ENCODE results near the gene CDC42.

CDC42 gene

DNA sequence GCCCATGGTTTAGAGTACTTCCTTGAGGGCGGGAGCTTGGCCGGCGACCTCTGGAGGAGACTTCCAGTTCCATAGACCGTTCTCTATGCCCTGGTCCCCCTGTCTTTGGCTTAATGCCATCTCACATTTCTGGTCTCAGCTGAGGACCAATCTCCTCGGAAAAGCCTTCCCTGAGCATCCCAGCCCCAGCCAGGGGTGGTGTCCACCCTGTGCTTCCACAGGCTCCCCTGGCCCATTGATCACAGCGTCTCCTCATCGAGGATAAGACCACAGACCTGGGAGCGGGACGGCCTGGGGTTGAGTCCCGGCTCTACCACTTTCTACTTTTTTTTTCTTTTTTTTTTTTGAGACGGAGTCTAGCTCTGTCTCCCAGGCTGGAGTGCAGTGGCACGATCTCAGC is 75.9 kb downstream of the CDC42 start:
- no peak for DNase-seq (ENCODE audit: low read depth, low spot score)

DNA sequence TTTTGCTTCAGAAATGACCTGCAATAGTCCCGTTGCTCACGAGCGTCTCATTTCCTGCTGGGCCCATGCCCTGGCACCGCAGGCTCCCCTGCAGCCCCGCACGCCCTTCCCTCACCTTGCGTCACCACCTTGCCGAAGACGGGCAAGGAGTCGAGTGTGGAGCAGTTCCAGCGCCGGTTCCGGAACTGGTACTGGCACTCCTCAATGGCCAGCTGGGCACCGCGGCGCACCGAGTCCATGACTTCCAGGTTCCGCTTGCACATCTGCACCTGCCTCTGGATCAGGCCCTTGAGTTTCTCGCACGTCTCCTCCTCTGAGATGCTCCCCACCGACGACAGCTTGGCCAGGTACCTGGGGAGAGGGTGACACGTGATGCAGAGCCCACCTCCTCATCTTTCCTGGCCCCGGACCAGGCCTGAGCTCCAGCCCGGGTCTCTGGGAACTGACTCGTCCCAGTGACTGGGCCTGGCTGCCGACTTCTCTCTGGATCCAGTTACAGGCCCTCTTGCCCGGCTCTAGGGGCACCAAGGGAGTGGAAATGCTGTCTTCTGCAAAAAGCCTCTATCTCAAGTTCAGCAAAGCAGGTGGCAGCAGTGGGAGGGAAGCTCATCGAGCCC is 77.1 kb downstream of the CDC42 start:
- DNase-seq (ENCODE audit: low read depth, low spot score), result no peak

DNA sequence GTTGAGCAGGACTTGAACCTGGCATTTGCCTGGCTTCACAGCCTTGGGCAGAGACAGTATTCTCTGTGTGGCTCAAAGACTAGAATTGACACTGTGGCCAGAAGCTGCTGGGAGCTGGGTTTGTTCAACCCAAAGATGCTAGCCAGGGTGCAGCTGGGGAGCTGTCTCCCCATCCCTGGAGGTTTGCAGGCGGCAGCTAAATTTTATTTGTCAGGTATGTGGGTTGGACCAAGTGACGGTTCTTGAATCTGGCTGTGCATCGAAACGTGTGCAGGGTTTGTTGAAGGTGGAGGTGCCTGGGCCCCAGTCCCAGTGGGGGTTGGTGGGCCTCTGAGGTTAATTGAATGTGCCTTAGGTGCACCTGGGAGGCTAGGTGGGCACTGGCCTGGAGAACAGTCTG is 78.6 kb downstream of the CDC42 start:
- no peak for DNase-seq (ENCODE audit: low read depth, low spot score)

DNA sequence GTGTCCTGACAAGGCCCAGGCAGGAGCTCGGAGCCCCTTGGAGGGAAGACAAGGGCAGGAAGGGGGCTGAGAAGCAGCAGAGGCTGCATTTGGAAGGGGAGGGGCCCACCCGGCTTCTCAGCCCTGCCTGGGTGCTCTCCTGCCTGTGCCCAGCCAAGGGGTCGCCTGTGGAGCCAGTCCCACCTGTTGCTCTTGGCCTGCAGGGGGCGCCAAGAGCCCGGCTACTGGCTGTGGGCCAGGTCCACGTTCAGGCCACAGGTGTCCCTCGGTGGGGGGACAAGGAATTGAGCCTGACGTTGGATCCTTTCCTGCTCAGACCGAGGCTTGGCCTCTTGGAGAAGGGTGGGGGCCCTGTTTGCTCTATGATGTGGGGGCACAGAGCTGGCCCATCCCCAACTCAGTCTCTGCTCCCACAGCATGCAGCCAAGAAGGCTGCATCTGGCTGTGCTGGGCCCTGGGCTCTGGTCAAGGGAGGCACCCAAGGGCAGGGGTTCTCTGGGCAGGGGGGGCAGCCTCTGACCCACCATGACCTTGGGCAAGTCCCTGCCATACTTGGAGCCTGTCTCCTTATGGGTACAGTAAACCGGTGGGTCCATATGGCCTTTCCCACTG is 79.5 kb downstream of the CDC42 start:
- DNase-seq (ENCODE audit: low read depth, low spot score), result peak; percentile 58

DNA sequence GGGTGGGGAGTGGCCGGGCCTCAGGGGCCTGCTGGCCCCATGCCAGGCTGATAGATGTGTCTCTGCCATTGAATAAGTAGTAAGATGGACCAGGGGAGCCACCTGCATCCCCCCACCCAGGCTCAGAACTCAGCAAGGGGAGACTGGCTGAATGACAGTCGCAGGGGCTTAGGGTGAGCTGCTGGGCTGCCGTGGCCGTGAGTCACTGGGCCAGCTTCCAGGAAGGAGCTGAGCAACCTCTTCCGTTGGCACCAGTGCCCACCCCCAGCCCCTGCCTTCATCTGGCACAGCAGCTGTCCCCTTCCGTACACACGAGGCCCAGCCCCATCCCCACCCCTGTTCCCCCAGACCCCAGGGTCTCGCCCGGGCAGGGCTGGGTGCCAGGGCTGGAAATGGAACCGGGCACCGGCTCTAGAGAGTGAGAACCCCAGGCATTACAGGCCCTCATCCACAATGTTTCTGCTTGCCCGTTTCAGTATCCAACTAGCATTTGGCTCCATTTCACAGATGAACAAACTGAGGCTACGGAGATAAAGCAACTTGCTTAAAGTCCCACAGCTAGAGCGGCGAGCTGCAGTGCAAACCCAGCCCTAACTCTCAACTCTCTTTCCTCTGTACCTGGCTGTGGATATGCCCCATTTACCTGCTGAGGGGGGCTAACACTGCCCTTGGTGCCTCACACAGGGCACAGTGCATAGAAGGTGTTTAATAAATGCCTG is 80.2 kb downstream of the CDC42 start:
- DNase-seq (ENCODE audit: low read depth, low spot score), result peak; percentile 93

DNA sequence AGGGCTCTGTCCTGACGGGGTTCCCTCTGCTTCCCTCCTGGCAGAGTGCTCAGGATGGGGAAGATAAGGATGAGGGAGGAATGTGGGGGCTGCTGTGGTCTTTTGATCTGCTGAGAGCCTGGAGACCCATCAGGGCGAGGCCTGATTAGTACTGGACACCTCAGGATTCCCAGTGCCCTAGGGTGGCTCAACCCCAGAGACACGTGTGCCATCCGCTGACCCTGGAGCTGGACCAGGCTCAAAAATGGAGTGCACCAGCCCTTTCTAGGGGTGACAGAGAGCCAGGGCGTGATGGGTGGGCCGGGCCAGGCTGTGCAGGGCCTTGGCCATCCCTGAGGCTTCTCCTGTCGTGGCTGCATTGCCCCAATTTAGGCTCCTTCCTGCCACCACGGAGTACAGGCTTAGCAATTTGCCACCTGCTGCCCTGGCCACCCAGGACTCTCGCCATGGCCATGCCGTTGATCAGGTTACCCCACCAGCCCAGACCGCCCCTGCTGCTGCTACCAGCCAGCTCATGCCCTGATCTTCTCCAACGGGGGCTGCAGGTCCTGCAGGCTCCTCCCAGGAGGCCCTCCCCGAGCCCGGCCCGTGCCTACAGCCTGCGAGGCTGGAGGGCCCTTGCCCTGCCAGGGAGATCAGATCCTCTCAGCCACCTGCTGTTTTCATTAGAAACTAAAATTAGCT is 80.9 kb downstream of the CDC42 start:
- no peak for DNase-seq (ENCODE audit: low read depth, low spot score)

DNA sequence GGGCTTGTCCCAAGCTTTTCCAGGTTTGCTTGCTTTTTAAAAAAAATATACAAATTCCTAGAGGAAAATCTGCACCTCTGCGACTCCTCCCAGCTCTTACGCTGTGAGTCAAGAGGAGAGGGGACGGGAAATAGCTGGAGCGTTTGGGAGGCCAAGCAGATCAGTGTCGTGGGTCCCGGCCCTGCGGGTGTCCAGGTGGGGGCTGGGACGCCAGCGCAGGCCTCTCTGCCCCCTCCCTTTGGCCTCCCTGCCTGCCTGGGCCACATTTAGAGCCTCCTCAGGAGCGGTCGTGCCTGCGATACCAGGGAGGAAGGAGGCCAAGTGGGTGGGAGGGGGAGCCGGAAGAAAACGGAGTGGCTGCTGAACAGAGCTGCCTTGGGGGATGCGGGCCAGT is 81.4 kb downstream of the CDC42 start:
- DNase-seq (ENCODE audit: low read depth, low spot score), result peak; percentile 16

DNA sequence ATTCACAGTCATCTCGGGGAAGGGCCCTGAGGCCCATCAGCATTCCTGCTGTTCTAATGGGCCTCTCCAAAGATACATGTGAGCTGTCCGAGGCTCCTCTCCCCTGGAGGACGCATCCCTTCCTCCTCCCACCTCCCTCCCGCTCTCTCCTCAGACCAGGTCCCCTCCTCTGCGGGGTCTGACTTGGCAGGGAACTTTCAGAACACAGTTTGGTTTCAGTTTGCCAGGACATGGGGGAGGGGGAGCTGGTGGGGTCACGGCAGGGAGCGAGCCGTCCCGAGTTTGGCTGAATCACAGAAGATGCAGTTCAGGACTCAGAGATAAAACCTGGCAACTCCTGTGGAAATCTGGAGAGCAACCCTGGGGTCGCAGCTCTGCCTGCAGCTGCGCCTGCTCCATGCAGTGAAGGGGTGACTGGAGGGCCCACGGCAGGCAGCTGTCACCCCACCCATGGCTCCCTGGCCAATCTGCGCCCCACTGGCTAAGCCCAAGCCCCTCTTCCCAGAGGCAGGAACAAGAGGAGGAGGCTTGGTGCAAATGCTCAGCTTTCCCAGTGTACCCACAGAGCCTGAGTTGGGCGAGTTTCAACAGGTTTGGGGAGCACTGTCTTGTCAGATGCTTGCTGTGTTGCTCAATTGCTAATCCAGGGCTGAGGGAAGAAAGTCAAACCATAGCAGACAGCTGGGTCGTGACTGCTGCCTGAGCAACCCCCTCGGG is 84.7 kb downstream of the CDC42 start:
- DNase-seq (ENCODE audit: low read depth, low spot score), result peak; percentile 33

DNA sequence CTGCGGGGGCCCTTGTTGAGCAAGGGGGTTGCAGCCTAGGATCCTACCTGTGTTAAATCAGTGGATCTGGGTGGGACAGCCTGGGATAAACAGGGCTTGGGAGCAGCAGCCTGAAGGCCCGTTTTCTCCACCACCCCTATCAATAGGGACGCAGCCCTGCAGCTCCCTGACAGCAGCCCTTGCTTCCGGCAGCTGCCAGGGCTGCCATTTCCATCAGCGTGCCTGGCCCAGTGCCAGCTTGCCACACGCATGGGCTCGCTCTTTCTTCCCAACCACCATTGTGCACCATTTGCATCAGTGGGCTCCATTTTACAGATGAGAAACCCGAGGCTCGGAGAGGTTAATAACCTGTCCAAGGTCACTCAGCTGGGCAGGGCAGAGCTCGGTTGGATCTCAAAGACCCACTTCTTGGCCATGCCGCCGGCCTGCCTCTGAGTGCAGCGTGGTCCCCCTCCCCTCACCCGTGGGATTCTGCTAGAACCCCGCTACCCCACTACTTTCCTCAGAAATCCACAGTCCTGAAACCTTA is 86.6 kb downstream of the CDC42 start:
- no peak for DNase-seq (ENCODE audit: low read depth, low spot score)

DNA sequence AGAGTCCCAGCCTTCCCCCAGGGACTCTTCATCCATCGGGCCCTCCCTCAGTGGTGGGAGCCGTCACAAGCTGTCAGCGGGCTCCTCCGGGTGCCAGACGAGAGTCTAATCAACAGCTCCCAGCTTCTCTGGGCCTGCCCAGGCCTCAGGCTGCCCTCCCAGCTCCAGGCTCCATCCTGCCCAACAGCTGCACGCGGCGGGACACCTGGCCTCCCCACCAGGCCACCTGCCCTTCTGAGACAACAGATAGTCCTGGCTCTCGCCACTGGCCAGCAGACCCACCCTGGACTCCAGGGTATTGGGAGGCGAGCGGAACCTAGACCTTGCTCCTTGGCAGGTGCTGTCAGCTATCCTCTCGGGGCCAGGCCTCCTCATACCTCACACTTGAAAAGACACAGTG is 87.3 kb downstream of the CDC42 start:
- DNase-seq (ENCODE audit: low read depth, low spot score), result no peak
